Neural progenitor cell (in vitro differentiated cells): Measurements from ENCODE around the gene PLD5. TPM values are rescaled to one million over a fixed set of nuclear protein-coding genes. Genes with fewer than 3 reads are reported as not detected.

ENCODE experiments used
- DNase-seq: peaks from one replicate; pipeline ENCODE4 v3.0.0-alpha.2; 2016; ENCODE audit warnings: low spot score
- H2AFZ ChIP-seq: fragments of 200-600 bp; sonication (generic); replicated peaks from 2 replicates; pipeline ENCODE4 v1.6.1; 2016; ENCODE audit warnings: antibody characterized with exemption
- H3F3A ChIP-seq: fragments of 200-600 bp; sonication (generic); 2 replicates; pipeline ENCODE4 v1.6.1; 2016; ENCODE audit warnings: antibody characterized with exemption, low read depth
- H3K27ac ChIP-seq: fragments of 200-600 bp; sonication (generic); 2 replicates; pipeline ENCODE4 v1.5.1; 2016; ENCODE audit warnings: mild to moderate bottlenecking
- H3K27me3 ChIP-seq: fragments of 200-600 bp; sonication (generic); 2 replicates; pipeline ENCODE4 v1.6.1; 2016; ENCODE audit warnings: mild to moderate bottlenecking, moderate library complexity
- H3K36me3 ChIP-seq: fragments of 200-600 bp; sonication (generic); 2 replicates; pipeline ENCODE4 v1.5.1; 2016
- H3K4me1 ChIP-seq: fragments of 200-600 bp; sonication (generic); 2 replicates; pipeline ENCODE4 v1.6.1; 2016; ENCODE audit warnings: mixed run types
- H3K4me2 ChIP-seq: fragments of 200-600 bp; sonication (generic); 2 replicates; pipeline ENCODE4 v1.6.1; 2016
- H3K4me3 ChIP-seq: fragments of 200-600 bp; sonication (generic); 2 replicates; pipeline ENCODE4 v1.5.1; 2016
- H3K79me2 ChIP-seq: fragments of 200-600 bp; sonication (generic); 2 replicates; pipeline ENCODE4 v1.6.1; 2016; ENCODE audit warnings: low read depth
- H3K9ac ChIP-seq: fragments of 200-600 bp; sonication (generic); 2 replicates; pipeline ENCODE4 v1.6.1; 2016
- H3K9me3 ChIP-seq: fragments of 200-600 bp; sonication (generic); 2 replicates; pipeline ENCODE4 v1.5.1; 2016; ENCODE audit warnings: low read depth
- H4K20me1 ChIP-seq: fragments of 200-600 bp; sonication (generic); 2 replicates; pipeline ENCODE4 v1.6.1; 2016; ENCODE audit warnings: low read depth
- H3K27ac Mint-ChIP-seq: 3 replicates; pipeline ENCODE4 v1.8.0; 2021; ENCODE audit warnings: mixed read lengths
- H3K27me3 Mint-ChIP-seq: 2 replicates; pipeline ENCODE4 v1.8.0; 2022; ENCODE audit warnings: low read depth, mild to moderate bottlenecking, inconsistent platforms, moderate library complexity, mixed read lengths; ENCODE audit not compliant: insufficient read depth
- H3K36me3 Mint-ChIP-seq: 3 replicates; pipeline ENCODE4 v1.8.0; 2021; ENCODE audit warnings: mixed read lengths
- H3K4me1 Mint-ChIP-seq: 3 replicates; pipeline ENCODE4 v1.8.0; 2021; ENCODE audit warnings: mixed read lengths
- H3K4me3 Mint-ChIP-seq: 3 replicates; pipeline ENCODE4 v1.8.0; 2021; ENCODE audit warnings: mild to moderate bottlenecking, moderate library complexity, mixed read lengths
- H3K9me3 Mint-ChIP-seq: 3 replicates; pipeline ENCODE4 v1.8.0; 2020; ENCODE audit warnings: mixed read lengths
- EZH2 ChIP-seq: fragments of 200-600 bp; sonication (generic); IDR thresholded peaks from 2 replicates; pipeline ENCODE4 v1.6.1; 2017; ENCODE audit warnings: antibody characterized with exemption, mild to moderate bottlenecking, moderate library complexity
- EZH2phosphoT487 ChIP-seq: fragments of 200-600 bp; sonication (generic); IDR thresholded peaks from 2 replicates; pipeline ENCODE4 v1.6.1; 2017; ENCODE audit warnings: antibody characterized with exemption
- total RNA-seq: library from RNA; depleted of rRNA; stranded (reverse); fragments of >200 nt; gene quantifications from 2 replicates; pipeline ENCODE4 v1.2.3, GENCODE V29; 2015; ENCODE audit warnings: low replicate concordance
- TF ChIP-seq, protein P1 (sequence below): fragments of 200-600 bp; sonication (generic); IDR thresholded peaks from 2 replicates; pipeline ENCODE4 v1.5.1; 2017; ENCODE audit warnings: antibody characterized with exemption, mild to moderate bottlenecking

The PLD5 gene
- total RNA-seq, 1 donor from 2014 or later = 1.8 TPM

DNA sequence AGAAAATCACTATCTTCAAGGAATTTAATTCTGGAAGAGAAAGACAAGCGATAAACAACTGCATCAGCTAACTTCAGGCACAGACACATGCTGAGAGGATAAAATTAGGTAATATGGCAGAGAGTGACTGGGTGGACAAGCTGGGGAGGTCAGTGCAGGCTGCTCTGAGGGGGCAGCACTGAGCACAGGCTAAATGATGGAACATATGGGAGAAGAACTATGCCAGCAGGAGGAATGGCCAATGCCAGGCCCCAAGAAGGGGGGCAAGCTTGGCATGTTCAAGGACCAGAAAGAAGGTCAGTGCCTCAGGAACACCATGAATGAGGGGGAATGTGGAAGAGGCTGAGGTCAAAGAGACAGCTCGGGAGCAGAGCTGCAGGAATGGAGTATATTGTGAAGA, 334.9 kb downstream of the PLD5 start:
- Histone ChIP-seq H3K4me2 (no peak overlapping the region), H3F3A (no peaks in the 10 kb centered on the region), H3K4me1 (peaks cover 5% of the 10 kb centered on the region), H3K79me2 (no peaks in the 10 kb centered on the region), H3K9me3 (no peaks in the 10 kb centered on the region), H4K20me1 (no peaks in the 10 kb centered on the region), H3K36me3 (no peaks in the 10 kb centered on the region), H3K27ac (no peak overlapping the region), H3K27me3 (no peaks in the 10 kb centered on the region), H3K9ac (no peak overlapping the region), H3K4me3 (no peak overlapping the region), H2AFZ (no peak overlapping the region)
- no peaks in the 10 kb centered on the region for H3K36me3 Mint-ChIP-seq
- no peak overlapping the region for H3K4me3 Mint-ChIP-seq
- DNase-seq = no peak
- H3K27me3 Mint-ChIP-seq = peaks cover 5% of the 10 kb centered on the region
- peaks cover 8% of the 10 kb centered on the region for H3K4me1 Mint-ChIP-seq
- H3K9me3 Mint-ChIP-seq = no peaks in the 10 kb centered on the region
- TF ChIP-seq EZH2 (no peak), EZH2phosphoT487 (no peak)
- TF ChIP-seq, protein P1, sequence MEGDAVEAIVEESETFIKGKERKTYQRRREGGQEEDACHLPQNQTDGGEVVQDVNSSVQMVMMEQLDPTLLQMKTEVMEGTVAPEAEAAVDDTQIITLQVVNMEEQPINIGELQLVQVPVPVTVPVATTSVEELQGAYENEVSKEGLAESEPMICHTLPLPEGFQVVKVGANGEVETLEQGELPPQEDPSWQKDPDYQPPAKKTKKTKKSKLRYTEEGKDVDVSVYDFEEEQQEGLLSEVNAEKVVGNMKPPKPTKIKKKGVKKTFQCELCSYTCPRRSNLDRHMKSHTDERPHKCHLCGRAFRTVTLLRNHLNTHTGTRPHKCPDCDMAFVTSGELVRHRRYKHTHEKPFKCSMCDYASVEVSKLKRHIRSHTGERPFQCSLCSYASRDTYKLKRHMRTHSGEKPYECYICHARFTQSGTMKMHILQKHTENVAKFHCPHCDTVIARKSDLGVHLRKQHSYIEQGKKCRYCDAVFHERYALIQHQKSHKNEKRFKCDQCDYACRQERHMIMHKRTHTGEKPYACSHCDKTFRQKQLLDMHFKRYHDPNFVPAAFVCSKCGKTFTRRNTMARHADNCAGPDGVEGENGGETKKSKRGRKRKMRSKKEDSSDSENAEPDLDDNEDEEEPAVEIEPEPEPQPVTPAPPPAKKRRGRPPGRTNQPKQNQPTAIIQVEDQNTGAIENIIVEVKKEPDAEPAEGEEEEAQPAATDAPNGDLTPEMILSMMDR = peak; percentile 31
- peak overlapping the region; percentile 76 for H3K27ac Mint-ChIP-seq

DNA sequence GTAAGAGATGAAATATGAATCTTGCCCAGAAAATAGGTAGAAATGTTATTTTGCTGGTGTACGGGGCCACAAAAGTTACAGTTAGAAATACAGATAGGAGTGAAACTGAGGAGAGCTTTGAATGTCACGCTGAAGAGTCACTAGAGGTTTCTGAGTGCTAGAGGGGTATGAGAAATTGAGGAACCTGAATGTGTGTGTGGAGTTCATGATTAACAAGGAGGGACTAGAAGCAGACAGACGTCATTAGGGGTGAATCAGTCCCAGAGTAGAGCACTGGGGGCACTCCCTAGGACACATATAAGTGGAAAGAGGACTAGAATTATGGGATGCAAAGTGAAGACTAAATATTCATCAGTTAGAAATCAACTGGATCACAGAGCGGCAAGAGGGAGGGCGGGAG, 336.7 kb downstream of the PLD5 start:
- no peak overlapping the region for H3K9ac ChIP-seq
- H4K20me1 ChIP-seq = no peaks in the 10 kb centered on the region
- no peak overlapping the region for H3K27ac ChIP-seq
- H2AFZ ChIP-seq = no peak overlapping the region
- TF ChIP-seq EZH2phosphoT487 = no peak
- no peaks in the 10 kb centered on the region for H3K36me3 ChIP-seq
- Mint-ChIP-seq H3K27me3 (peaks cover 5% of the 10 kb centered on the region), H3K9me3 (no peaks in the 10 kb centered on the region), H3K4me1 (peaks cover 8% of the 10 kb centered on the region), H3K36me3 (no peaks in the 10 kb centered on the region), H3K27ac (no peak overlapping the region), H3K4me3 (no peak overlapping the region)
- no peaks in the 10 kb centered on the region for H3K79me2 ChIP-seq
- H3K4me1 ChIP-seq = peaks cover 5% of the 10 kb centered on the region
- H3F3A ChIP-seq = no peaks in the 10 kb centered on the region
- no peak overlapping the region for H3K4me3 ChIP-seq
- H3K9me3 ChIP-seq = no peaks in the 10 kb centered on the region
- H3K4me2 ChIP-seq = no peak overlapping the region
- no peak for DNase-seq
- no peaks in the 10 kb centered on the region for H3K27me3 ChIP-seq

DNA sequence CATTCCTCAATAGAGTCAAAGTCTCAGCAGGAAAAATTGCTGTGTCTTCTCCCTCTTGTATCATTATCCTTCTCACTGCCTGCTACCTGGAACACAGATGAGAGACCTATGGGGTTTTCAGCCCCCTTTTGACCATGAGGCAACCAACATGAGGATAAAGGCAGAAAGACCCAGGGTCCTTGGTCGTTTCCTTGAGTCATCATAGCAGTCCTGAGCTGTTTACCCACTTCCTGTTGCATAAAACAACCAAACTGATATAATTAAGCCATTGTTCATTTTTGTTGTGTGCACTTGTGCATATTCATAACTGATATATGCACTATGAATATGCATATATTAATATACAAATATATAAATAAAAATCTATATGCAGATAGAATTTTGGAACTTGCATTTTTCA, 337.3 kb downstream of the PLD5 start:
- Histone ChIP-seq H3K27ac (no peak overlapping the region), H3K36me3 (no peaks in the 10 kb centered on the region), H3K79me2 (no peaks in the 10 kb centered on the region), H3F3A (no peaks in the 10 kb centered on the region), H4K20me1 (no peaks in the 10 kb centered on the region), H3K27me3 (no peaks in the 10 kb centered on the region), H3K9me3 (no peaks in the 10 kb centered on the region), H3K9ac (no peak overlapping the region), H3K4me2 (no peak overlapping the region), H2AFZ (no peak overlapping the region), H3K4me3 (no peak overlapping the region), H3K4me1 (peaks cover 5% of the 10 kb centered on the region)
- Mint-ChIP-seq H3K4me1 (peaks cover 8% of the 10 kb centered on the region), H3K27me3 (peaks cover 4% of the 10 kb centered on the region), H3K9me3 (no peaks in the 10 kb centered on the region), H3K36me3 (no peaks in the 10 kb centered on the region), H3K4me3 (no peak overlapping the region), H3K27ac (no peak overlapping the region)
- no peak for TF ChIP-seq EZH2
- no peak for TF ChIP-seq EZH2phosphoT487
- no peak for DNase-seq

DNA sequence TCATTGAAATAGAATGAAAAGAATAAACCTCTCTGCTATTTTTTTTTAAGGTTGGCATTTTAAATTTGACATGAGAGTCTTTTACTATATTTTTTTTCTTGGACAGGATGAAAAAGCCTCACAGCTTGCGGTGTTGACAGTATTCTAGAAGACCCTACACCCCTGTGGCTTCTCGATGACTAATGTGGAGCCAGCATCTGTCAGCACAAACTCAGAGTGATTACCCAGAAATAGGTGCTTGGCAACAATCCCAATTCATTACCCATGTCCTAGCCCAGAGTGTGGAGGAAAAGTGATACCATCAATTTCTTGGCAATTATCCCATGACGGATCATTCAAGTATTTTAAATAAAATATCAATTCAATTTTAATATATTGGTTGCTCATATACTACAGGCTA, 338.8 kb downstream of the PLD5 start:
- H3K27me3 ChIP-seq = no peaks in the 10 kb centered on the region
- no peak overlapping the region for H3K27ac ChIP-seq
- H3K4me1 Mint-ChIP-seq = peaks cover 8% of the 10 kb centered on the region
- no peak overlapping the region for H3K4me3 ChIP-seq
- DNase-seq = no peak
- H3K27ac Mint-ChIP-seq = no peak overlapping the region
- no peak overlapping the region for H2AFZ ChIP-seq
- H3K27me3 Mint-ChIP-seq = peaks cover under 1% of the 10 kb centered on the region
- TF ChIP-seq EZH2phosphoT487 (no peak), EZH2 (no peak)
- TF ChIP-seq, protein P1 = no peak
- no peaks in the 10 kb centered on the region for H3F3A ChIP-seq
- no peaks in the 10 kb centered on the region for H3K79me2 ChIP-seq
- no peak overlapping the region for H3K9ac ChIP-seq
- no peaks in the 10 kb centered on the region for H4K20me1 ChIP-seq
- H3K36me3 ChIP-seq = no peaks in the 10 kb centered on the region
- no peaks in the 10 kb centered on the region for H3K9me3 ChIP-seq
- H3K36me3 Mint-ChIP-seq = no peaks in the 10 kb centered on the region
- H3K9me3 Mint-ChIP-seq = no peaks in the 10 kb centered on the region
- H3K4me2 ChIP-seq = no peak overlapping the region
- peaks cover 5% of the 10 kb centered on the region for H3K4me1 ChIP-seq
- no peak overlapping the region for H3K4me3 Mint-ChIP-seq
